HG02852 (cell line): Measurements from ENCODE around the gene TUB.

Source experiments
- ATAC-seq: cut with Tn5 transposase; IDR thresholded peaks from one replicate; pipeline ENCODE4 v1.9.1; 2021; ENCODE audit warnings: mild to moderate bottlenecking, moderate library complexity; ENCODE audit not compliant: unreplicated experiment

Gene TUB

GRCh38 chr11:8103909-8104308, 22.9 kb downstream of the TUB start:
- ATAC-seq, result no peak

GRCh38 chr11:8105133-8105532, 24.1 kb downstream of the TUB start:
- no peak for ATAC-seq

- no peak for ATAC-seq
These were observed 24.7 kb downstream of the TUB start for GRCh38 chr11:8105666-8106065.

GRCh38 chr11:8106679-8107078, 25.7 kb downstream of the TUB start:
- ATAC-seq, result no peak

GRCh38 chr11:8107642-8108041, 26.6 kb downstream of the TUB start:
- no peak for ATAC-seq

- ATAC-seq, result no peak
These were observed 27.4 kb downstream of the TUB start for GRCh38 chr11:8108421-8108820.

- no peak for ATAC-seq
These were observed 28.7 kb downstream of the TUB start for GRCh38 chr11:8109675-8110074.

GRCh38 chr11:8110396-8110795, 29.4 kb downstream of the TUB start:
- ATAC-seq, result no peak

- no peak for ATAC-seq
These were observed 30.6 kb downstream of the TUB start for GRCh38 chr11:8111636-8112035.

GRCh38 chr11:8122173-8122764, 41.3 kb downstream of the TUB start:
- no peak for ATAC-seq

- no peak for ATAC-seq
These were observed 45.8 kb downstream of the TUB start for GRCh38 chr11:8126649-8127289.

GRCh38 chr11:8127447-8127846, 46.4 kb downstream of the TUB start:
- no peak for ATAC-seq

- ATAC-seq, result no peak
These were observed 57.5 kb downstream of the TUB start for GRCh38 chr11:8138526-8138925.

- no peak for ATAC-seq
These were observed 68.7 kb downstream of the TUB start for GRCh38 chr11:8149726-8150125.
